ENCODE measurements around the gene POLA2. TPM values are rescaled to one million over a fixed set of nuclear protein-coding genes. Genes with fewer than 3 reads are reported as not detected.

POLA2 gene
- total and polyA plus RNA-seq, 9 of the 15 experiments (the other 6 are each of a cell fraction or from before 2014, with no cell fraction given) = 2.7 to 134 (median 44.4) TPM

- Histone ChIP-seq H4K20me1 (replicated peaks; ENCODE audit: control insufficient read depth, insufficient read depth, low read length) (no peaks in the 10 kb centered on the region), H3K9me1 (ENCODE audit: control insufficient read depth, insufficient read depth, low read length) (no peaks in the 10 kb centered on the region), H3K27ac (ENCODE audit: extremely low read depth, low read depth, low read length) (peak overlapping the region; percentile 65), H3K36me3 (ENCODE audit: control insufficient read depth, insufficient read depth, low read length) (no peaks in the 10 kb centered on the region), H3K9me3 (replicated peaks; ENCODE audit: control insufficient read depth, insufficient read depth, low read depth, low read length) (no peaks in the 10 kb centered on the region), H3K4me3 (no peak overlapping the region), H2AFZ (ENCODE audit: low read depth, low read length) (peak overlapping the region; percentile 97), H3K79me2 (ENCODE audit: control insufficient read depth, insufficient read depth, low read length) (no peaks in the 10 kb centered on the region), H3K4me2 (ENCODE audit: insufficient read depth, low read length) (peak overlapping the region; percentile 80), H3K9ac (ENCODE audit: insufficient read depth in 1 of 2, low read depth in 2 of 2, low read length in 2 of 2) (peak overlapping the region; percentile 76 to 91; a peak in 3 of 4 replicates), H3K27me3 (ENCODE audit: control insufficient read depth in 2 of 2, insufficient read depth in 2 of 2, low read length in 2 of 2) (no peaks in the 10 kb centered on the region), H3K4me1 (replicated peaks in 1 of 2; ENCODE audit: control insufficient read depth in 2 of 2, insufficient read depth in 2 of 2, low read length in 2 of 2) (peaks cover 16 to 17% of the 10 kb centered on the region in 2 experiments)
- FAIRE-seq (peak; percentile 78), ATAC-seq (peak; percentile 67), DNase-seq (ENCODE audit: extremely low read depth in 1 of 4, low spot score in 3 of 4) (peak; percentile 40 to 68 (median 50))
- WGBS (ENCODE audit: insufficient coverage, low coverage, missing lambda C conversion rate) = 18% methylated on average over 5 of the region's 5 CpGs
- BruUV-seq (replicated peaks) = no TSS peak
- in situ Hi-C loops (cut with MboI) (no loop called here), intact Hi-C loops (cut with micrococcal nuclease) (loop anchor here (1.0 to 10.0 kb wide), 2 partner anchors 25 to 90 kb away; partner anchors contain the start of gene CDC42EP2)
- POLR2A ChIA-PET = interaction anchor here (0.6 to 2.1 kb wide), 10 partner anchors 11 to 279 kb away, joined by 3 to 10 read pairs (median 4); partner anchors contain the start of genes MALAT1 and TIGD3
- CTCF ChIA-PET (ENCODE audit: low intra/inter-chr PET ratio) = interaction anchor here (1.1 to 1.6 kb wide), 5 partner anchors 26 to 106 kb away, joined by 4 to 10 read pairs (median 6); partner anchors contain the start of gene CDC42EP2
- peak in 1 of 2 experiments; percentile 25 for TF ChIP-seq E2F6 (IDR thresholded peaks at IDR 0.05; ENCODE audit: borderline replicate concordance in 1 of 2, extremely low read depth in 1 of 2, insufficient read depth in 1 of 2, insufficient read length in 1 of 2, low read depth in 1 of 2, low read length in 1 of 2, poor library complexity in 1 of 2, severe bottlenecking in 1 of 2)
- no peak for TF ChIP-seq TARDBP (IDR thresholded peaks at IDR 0.05)
- peak; percentile 87 for TF ChIP-seq EGR1 (conservative IDR thresholded peaks at IDR 0.05)
- 0 out of 2 replicates have a peak, but pooled peaks have one; percentile 13 for TF ChIP-seq ZEB2 (IDR thresholded peaks at IDR 0.05)
- peak; percentile 22; the same call in 1 of the 2 replicates for TF ChIP-seq JUN (IDR thresholded peaks at IDR 0.05; ENCODE audit: borderline replicate concordance, low read depth, low read length)
- TF ChIP-seq JUN (CRISPR knock-in tag; IDR thresholded peaks at IDR 0.05; ENCODE audit: borderline replicate concordance) = no peak
- no peak for TF ChIP-seq RREB1 (CRISPR knock-in tag; IDR thresholded peaks at IDR 0.05)
- peak; percentile 81 for TF ChIP-seq FOSL1 (tag; conservative IDR thresholded peaks at IDR 0.05)
- TF ChIP-seq TFAP4 (CRISPR knock-in tag; IDR thresholded peaks at IDR 0.05; ENCODE audit: borderline replicate concordance) = peak; percentile 52
- TF ChIP-seq ATF3 (IDR thresholded peaks at IDR 0.05) = peak; percentile 77
- TF ChIP-seq ATF3 (CRISPR knock-in tag; conservative IDR thresholded peaks at IDR 0.05) = no peak
- 0 out of 2 replicates have a peak, but pooled peaks have one; percentile 4 for TF ChIP-seq SMAD4 (CRISPR knock-in tag; conservative IDR thresholded peaks at IDR 0.05)
- peak; percentile 69 for TF ChIP-seq SMARCE1 (IDR thresholded peaks at IDR 0.05)
- 0 out of 2 replicates have a peak, but pooled peaks have one; percentile 46 for TF ChIP-seq ZNF584 (CRISPR knock-in tag; IDR thresholded peaks at IDR 0.05; ENCODE audit: low read depth)
These were observed 36.9 kb upstream of the POLA2 start for GRCh38 chr11:65224930-65225278.
